Mesothelial cell of epicardium (in vitro differentiated cells): ENCODE data around the gene TMEM107. TPM values are rescaled to one million over a fixed set of nuclear protein-coding genes. Genes with fewer than 3 reads are reported as not detected.
A peak's percentile ranks its signal among the peaks of the same experiment; 100 is the strongest.

Experiments used
- DNase-seq, 2 experiments: peaks; one replicate each; pipeline ENCODE4 v3.0.0; 2021; ENCODE audit warnings: low spot score in 2 of 2; ENCODE audit not compliant: unreplicated experiment in 2 of 2
- H3K27ac Mint-ChIP-seq: 2 replicates; pipeline ENCODE4 v1.8.0; 2021; ENCODE audit warnings: mixed read lengths
- H3K27me3 Mint-ChIP-seq: 2 replicates; pipeline ENCODE4 v1.8.0; 2021; ENCODE audit warnings: low read depth, mixed read lengths
- H3K36me3 Mint-ChIP-seq: 2 replicates; pipeline ENCODE4 v1.8.0; 2021; ENCODE audit warnings: mixed read lengths
- H3K4me1 Mint-ChIP-seq: 2 replicates; pipeline ENCODE4 v1.8.0; 2021; ENCODE audit warnings: mixed read lengths
- H3K4me3 Mint-ChIP-seq: 2 replicates; pipeline ENCODE4 v1.8.0; 2021; ENCODE audit warnings: mild to moderate bottlenecking, moderate library complexity, mixed read lengths
- H3K9me3 Mint-ChIP-seq: 2 replicates; pipeline ENCODE4 v1.8.0; 2021; ENCODE audit warnings: mixed read lengths
- total RNA-seq: library from RNA; stranded (reverse); gene quantifications from 3 replicates; pipeline ENCODE4 v1.2.1, GENCODE V29; 2021
- TF ChIP-seq, protein P1 (sequence below): fragments of 200-600 bp; sonication (generic); IDR thresholded peaks from one replicate; pipeline ENCODE4 v1.5.0; 2021; ENCODE audit warnings: antibody characterized with exemption; ENCODE audit not compliant: unreplicated experiment

Gene TMEM107
- total RNA-seq, 1 donor from 2014 or later: 23.2 TPM

DNA sequence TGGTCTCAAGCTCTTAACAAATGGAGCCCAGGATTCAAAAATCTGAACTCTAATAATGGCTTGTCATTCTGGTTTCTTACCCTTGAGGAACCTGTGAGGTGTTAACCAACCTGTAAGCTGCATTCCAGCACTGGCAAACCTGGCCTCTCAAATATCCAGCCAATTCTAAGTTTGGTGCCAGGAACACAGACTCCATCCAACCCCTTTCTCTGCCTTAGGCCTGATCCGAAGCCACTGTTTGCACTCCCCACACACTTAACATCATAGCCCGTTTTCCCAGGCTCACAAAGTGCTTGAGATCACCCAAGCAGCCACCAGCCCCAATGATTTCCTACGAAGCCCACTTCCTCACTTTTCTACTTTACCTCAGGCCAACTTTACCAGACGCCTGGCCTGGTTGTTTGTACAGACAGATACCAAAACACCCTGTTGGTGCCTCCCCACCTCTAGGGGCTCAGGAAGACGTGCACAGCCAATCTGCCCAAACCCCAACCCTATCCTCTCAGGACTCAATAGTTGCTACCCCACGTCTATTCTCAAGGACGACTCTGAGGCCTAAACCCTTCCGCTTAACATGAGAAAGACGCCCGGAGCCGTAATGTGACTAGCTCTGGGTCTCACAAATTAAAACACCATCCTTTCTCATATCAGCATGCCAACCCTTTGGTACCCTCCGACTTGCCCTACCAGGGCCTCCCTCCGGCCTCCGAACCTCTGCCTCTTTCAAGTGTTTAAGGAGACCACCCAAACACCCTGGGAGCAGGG lies 20.8 kb downstream of the TMEM107 start:
- Mint-ChIP-seq H3K4me3 (no peak overlapping the region), H3K27ac (no peak overlapping the region), H3K4me1 (peaks cover 26% of the 10 kb centered on the region), H3K36me3 (no peaks in the 10 kb centered on the region), H3K27me3 (no peaks in the 10 kb centered on the region), H3K9me3 (no peaks in the 10 kb centered on the region)
- DNase-seq: no peak
- TF ChIP-seq, protein P1, sequence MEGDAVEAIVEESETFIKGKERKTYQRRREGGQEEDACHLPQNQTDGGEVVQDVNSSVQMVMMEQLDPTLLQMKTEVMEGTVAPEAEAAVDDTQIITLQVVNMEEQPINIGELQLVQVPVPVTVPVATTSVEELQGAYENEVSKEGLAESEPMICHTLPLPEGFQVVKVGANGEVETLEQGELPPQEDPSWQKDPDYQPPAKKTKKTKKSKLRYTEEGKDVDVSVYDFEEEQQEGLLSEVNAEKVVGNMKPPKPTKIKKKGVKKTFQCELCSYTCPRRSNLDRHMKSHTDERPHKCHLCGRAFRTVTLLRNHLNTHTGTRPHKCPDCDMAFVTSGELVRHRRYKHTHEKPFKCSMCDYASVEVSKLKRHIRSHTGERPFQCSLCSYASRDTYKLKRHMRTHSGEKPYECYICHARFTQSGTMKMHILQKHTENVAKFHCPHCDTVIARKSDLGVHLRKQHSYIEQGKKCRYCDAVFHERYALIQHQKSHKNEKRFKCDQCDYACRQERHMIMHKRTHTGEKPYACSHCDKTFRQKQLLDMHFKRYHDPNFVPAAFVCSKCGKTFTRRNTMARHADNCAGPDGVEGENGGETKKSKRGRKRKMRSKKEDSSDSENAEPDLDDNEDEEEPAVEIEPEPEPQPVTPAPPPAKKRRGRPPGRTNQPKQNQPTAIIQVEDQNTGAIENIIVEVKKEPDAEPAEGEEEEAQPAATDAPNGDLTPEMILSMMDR: no peak

DNA sequence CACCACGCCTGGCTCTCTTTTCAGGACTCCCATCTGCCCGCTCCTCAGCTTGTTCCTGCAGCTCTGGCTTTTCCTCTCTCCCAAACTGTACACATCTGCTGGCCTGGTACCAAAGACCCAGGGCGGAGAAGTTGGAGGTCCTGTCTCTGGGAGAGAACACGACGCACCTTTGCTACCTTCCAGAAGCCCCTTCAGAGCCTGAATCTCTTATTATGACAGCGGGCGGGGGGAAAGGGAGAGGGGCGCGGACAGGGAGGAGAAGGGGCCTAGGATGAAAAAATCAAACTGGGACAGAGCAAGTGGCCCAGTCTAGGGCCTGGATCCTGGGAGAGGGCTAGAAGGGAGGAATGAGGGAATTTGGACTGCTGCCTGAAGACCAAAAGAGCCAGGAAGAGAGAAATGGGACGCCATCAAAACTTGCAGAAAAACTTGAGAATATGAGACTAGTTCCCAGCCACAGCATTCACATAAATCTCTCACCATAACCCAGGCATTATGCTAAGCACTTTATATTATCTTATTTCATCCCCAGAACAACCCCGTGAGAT lies 21.5 kb downstream of the TMEM107 start:
- Mint-ChIP-seq H3K27ac (no peak overlapping the region), H3K36me3 (no peaks in the 10 kb centered on the region), H3K27me3 (no peaks in the 10 kb centered on the region), H3K9me3 (no peaks in the 10 kb centered on the region), H3K4me3 (no peak overlapping the region), H3K4me1 (peaks cover 25% of the 10 kb centered on the region)
- no peak for DNase-seq
- TF ChIP-seq, protein P1: no peak

DNA sequence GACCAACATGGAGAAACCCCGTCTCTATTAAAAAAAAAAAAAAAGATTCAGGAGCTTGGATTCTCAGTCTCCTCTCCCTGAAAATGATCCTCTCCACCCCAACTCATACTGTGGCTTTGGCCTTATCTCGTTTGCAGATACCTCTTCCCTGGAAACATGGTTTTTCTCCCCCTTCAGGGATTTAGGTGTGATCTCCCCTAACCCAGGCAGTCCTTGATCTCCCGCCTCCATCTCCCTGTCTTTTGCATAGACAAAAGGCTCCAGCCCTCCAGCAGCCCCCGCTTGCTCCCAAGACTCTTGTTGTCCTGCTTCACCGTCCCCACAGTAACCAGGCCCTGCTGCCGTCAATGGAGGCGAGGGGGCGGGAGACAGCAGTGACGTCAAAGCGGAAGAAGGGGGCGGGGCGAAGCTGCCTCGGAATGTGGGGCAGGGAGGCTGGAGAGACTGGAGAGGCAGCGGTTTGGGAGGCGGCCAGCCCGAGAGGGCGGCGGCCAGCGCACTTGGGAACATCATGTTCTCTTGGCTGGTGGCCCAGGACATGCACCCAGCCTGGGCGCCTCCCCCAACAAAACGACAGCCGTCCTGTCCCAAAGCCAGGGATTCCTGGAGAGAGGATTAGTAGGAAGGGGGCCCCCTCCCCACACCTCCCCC lies 22.1 kb downstream of the TMEM107 start:
- H3K4me3 Mint-ChIP-seq: no peak overlapping the region
- TF ChIP-seq, protein P1: no peak
- peaks cover 25% of the 10 kb centered on the region for H3K4me1 Mint-ChIP-seq
- H3K27me3 Mint-ChIP-seq: no peaks in the 10 kb centered on the region
- no peaks in the 10 kb centered on the region for H3K9me3 Mint-ChIP-seq
- peaks cover 3% of the 10 kb centered on the region for H3K36me3 Mint-ChIP-seq
- peak; percentile 97 to 99 for DNase-seq
- H3K27ac Mint-ChIP-seq: no peak overlapping the region

DNA sequence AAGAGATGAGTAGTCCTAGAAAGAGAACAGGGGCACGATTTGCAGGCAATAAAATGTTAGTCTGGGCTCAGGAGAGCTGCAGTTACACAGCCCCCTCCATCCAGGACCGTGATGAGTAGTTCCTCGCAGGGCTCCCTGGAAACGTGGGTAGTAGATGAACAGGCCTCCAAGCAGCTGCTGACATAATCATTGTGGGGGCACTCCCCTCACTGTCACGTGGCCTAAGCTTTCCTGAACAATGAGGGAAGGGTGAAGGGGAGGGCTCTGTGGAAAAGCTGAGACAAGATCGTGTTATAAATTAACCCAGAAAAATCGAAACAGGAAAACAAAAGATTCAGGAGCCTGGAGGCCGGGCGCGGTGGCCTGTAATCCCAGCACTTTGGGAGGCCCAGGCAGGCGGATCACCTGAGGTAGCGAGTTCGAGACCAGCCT lies 22.6 kb downstream of the TMEM107 start:
- H3K4me1 Mint-ChIP-seq: peaks cover 23% of the 10 kb centered on the region
- H3K9me3 Mint-ChIP-seq: no peaks in the 10 kb centered on the region
- no peak for DNase-seq
- H3K27ac Mint-ChIP-seq: no peak overlapping the region
- TF ChIP-seq, protein P1: no peak
- H3K36me3 Mint-ChIP-seq: peaks cover 3% of the 10 kb centered on the region
- no peaks in the 10 kb centered on the region for H3K27me3 Mint-ChIP-seq
- H3K4me3 Mint-ChIP-seq: peak overlapping the region; percentile 91

DNA sequence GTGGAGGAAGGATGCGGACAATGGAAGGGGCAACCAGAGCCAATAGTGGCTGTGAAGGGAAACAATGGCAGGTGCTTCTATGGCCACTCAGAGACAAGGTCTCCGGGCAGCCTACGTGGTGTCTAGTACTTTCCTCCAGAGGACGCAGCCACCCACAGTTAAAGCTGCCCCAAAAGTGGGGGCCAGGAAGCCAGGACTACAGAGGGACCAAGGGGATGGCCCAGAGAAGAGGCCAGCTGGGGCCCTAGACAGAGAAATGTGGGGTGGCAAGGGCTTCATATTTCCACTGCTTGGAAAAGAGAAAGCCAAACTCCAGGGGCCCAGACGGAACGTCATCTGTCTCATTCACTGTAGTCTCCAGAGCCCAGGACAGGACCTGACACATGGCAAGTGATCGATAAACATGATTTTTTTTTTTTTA lies 23.1 kb downstream of the TMEM107 start:
- H3K27ac Mint-ChIP-seq: no peak overlapping the region
- H3K27me3 Mint-ChIP-seq: no peaks in the 10 kb centered on the region
- DNase-seq: no peak
- TF ChIP-seq, protein P1: no peak
- H3K9me3 Mint-ChIP-seq: no peaks in the 10 kb centered on the region
- peaks cover 23% of the 10 kb centered on the region for H3K4me1 Mint-ChIP-seq
- peaks cover 8% of the 10 kb centered on the region for H3K36me3 Mint-ChIP-seq
- H3K4me3 Mint-ChIP-seq: peak overlapping the region; percentile 91
